ENCODE data around the gene PGLYRP2.
A peak's percentile ranks its signal among the peaks of the same experiment; 100 is the strongest.

Gene PGLYRP2

DNA sequence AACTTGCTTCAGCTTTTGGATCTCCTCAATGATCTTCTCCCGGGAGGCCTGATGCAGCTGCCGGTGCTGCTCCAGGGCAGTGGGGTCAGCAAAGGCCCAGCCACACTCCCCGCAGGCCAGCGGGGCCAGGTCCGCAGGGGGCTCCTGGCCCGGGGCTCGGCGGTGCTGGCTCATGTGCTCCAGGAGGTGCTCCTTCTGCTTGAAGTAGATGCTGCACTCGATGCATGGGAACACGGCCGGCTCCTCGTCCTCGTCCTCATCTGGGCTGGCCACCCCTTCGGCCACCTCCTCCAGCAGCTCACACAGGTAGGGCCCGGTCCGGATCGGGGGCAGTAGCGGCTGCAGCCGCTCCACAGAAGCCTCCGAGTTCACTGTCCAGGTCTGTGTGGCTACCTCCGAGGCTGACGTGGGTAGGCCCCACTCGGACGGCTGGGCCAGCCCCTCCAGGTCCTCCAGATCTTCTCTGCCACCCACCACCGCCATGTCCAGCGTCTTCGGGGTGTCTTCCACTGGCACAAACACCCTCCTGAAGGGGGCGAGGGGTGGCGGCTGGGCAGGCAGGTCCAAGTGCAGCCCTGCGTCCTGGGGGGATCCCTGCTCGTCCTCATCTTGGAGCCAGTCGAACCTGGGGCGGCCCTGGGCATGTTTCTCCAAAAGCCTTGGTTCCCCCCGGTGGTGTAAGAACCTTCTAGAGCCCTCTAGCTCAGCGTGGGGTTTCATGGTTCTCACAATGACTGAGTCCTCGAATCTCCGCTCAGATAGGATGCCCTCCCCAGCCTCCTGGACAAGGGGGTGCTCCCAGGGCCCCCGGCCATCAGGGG, 39.3 kb downstream of the PGLYRP2 start:
- H3K4me3 ChIP-seq (ENCODE audit: low read length): no peak overlapping the region
- TF ChIP-seq, protein P1, sequence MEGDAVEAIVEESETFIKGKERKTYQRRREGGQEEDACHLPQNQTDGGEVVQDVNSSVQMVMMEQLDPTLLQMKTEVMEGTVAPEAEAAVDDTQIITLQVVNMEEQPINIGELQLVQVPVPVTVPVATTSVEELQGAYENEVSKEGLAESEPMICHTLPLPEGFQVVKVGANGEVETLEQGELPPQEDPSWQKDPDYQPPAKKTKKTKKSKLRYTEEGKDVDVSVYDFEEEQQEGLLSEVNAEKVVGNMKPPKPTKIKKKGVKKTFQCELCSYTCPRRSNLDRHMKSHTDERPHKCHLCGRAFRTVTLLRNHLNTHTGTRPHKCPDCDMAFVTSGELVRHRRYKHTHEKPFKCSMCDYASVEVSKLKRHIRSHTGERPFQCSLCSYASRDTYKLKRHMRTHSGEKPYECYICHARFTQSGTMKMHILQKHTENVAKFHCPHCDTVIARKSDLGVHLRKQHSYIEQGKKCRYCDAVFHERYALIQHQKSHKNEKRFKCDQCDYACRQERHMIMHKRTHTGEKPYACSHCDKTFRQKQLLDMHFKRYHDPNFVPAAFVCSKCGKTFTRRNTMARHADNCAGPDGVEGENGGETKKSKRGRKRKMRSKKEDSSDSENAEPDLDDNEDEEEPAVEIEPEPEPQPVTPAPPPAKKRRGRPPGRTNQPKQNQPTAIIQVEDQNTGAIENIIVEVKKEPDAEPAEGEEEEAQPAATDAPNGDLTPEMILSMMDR (conservative IDR thresholded peaks at IDR 0.05; ENCODE audit: low read length): no peak
- no peak for DNase-seq (ENCODE audit: low read depth)

DNA sequence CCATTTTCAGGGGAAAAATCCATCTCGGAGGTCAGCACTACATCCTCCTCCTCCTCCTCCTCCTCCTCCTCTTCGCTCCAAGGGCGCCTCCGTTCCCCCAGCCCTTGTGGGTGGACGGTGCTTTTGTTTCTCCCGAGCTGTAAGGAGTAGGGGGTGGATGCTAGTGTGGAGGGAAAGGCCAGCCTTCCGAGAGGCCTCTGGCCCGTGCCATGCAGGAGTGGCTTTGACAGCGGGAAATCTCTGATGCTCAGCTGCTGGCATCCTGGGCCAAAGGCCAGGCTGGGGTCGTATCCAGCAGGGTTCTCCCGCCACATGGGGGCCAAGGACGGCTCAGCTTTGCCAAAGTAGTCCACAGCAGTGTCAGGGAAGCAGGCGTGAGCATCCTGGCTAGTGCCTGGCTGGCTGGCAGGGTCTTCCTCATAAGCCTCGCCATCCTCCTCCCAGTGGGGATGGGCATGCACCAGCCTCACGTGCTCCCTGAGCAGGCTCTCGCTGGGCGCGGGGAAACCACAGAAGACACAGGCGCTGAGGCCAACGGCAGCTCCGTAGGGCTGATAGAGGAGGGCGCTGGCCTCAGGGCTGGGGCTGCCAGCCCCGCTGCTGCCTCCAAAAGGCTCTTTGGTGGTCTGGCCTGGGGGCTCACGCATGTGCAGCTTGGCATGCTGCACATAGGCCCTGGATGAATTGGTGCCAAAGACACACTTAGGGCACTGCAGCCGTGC, 40.1 kb downstream of the PGLYRP2 start:
- TF ChIP-seq, protein P1 (conservative IDR thresholded peaks at IDR 0.05; ENCODE audit: low read length): no peak
- DNase-seq (ENCODE audit: low read depth): no peak
- H3K4me3 ChIP-seq (ENCODE audit: low read length): no peak overlapping the region

DNA sequence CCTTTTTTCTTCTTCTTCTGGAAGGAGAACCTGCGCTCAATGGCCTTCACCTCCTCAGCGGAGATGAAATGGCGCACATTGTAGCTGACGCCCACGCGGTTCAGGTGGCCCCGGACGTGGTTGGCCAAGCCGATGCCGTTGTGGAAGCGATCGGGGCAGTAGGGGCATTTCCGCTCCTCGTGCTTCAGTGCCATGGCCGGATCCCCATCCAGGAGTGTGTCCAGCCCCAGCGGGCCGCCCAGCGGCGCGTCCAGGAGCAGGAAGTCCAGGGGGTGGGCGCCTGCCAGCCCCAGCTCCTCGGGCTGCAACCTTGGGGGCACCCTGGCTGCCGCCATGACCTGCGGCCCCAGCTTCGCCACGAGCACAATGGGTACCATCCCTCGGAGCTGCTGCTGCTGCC, 40.7 kb downstream of the PGLYRP2 start:
- TF ChIP-seq, protein P1 (conservative IDR thresholded peaks at IDR 0.05; ENCODE audit: low read length): no peak
- no peak overlapping the region for H3K4me3 ChIP-seq (ENCODE audit: low read length)
- DNase-seq (ENCODE audit: low read depth): no peak

DNA sequence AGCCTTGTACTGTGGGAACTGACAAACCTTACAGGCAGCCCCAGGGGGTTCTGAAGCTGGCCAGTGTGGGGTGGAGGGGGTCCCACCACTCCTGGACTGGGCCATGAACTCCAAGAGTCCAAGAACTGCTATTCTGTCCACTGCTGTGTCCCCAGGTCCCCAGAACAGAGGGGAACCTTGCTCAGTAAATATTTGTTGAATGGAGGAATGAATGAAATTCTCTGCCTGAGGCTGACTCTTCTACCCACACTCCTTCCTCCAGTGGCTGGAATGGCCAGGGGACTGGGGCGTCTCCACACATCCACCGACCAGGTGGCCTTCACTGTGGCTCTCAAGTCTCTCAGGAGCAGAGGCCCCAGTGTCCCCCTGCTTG, 41.2 kb downstream of the PGLYRP2 start:
- TF ChIP-seq, protein P1 (conservative IDR thresholded peaks at IDR 0.05; ENCODE audit: low read length): no peak
- no peak overlapping the region for H3K4me3 ChIP-seq (ENCODE audit: low read length)
- no peak for DNase-seq (ENCODE audit: low read depth)

DNA sequence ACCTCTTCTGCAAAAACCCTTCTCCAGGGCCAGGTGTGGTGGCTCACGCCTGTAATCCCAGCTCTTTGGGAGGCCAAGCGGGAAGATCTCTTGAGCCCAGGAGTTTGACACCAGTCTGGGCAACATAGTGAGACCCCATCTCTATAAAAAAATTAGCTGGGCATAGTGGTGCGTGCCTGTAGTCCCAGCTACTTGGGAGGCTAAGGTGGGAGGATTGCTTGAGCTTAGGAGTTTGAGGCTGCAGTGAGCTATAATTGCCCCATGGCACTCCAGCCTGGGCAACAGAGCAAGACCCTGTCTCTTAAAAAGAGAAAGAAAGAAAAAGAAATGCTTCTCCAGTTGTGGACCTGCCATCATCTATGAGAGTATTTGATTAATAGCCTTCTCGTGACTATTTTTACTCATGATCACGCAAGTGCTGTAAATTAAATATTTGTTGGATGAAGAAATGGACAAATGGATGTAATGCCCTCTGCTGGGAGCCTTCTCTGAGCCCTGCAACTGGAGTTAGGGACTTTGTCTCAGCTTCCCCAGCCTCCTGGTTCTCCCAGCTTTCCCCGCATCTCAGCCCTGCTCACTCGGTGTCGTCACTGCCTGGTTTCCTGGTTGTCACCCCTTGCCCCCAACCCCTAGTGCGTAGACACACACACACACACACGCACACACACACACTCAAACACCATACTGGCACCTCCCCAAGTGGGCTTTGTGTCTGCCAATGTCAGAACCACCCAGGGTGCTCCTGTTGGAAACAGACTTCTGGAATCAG, 41.8 kb downstream of the PGLYRP2 start:
- peak; percentile 73 for DNase-seq (ENCODE audit: low read depth)
- H3K4me3 ChIP-seq (ENCODE audit: low read length): no peak overlapping the region
- TF ChIP-seq, protein P1 (conservative IDR thresholded peaks at IDR 0.05; ENCODE audit: low read length): peak; percentile 63

DNA sequence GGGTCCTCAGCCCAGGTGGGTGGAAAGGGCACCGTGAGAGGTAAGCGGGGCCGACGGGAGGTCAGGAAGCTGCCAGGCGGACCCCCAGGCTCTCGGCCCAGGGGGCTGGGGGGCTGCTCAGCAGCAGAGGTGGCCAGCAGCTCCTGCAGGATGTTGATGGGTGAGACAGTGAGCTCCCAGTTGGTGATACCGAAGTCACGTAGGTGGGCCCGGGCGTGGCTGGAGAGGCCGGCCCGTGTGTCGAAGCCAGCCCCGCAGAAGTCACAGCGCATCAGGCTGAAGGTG, 42.5 kb downstream of the PGLYRP2 start:
- H3K4me3 ChIP-seq (ENCODE audit: low read length): no peak overlapping the region
- DNase-seq (ENCODE audit: low read depth): no peak
- TF ChIP-seq, protein P1 (conservative IDR thresholded peaks at IDR 0.05; ENCODE audit: low read length): no peak
